ENCODE measurements around the gene MORC3.

DNA sequence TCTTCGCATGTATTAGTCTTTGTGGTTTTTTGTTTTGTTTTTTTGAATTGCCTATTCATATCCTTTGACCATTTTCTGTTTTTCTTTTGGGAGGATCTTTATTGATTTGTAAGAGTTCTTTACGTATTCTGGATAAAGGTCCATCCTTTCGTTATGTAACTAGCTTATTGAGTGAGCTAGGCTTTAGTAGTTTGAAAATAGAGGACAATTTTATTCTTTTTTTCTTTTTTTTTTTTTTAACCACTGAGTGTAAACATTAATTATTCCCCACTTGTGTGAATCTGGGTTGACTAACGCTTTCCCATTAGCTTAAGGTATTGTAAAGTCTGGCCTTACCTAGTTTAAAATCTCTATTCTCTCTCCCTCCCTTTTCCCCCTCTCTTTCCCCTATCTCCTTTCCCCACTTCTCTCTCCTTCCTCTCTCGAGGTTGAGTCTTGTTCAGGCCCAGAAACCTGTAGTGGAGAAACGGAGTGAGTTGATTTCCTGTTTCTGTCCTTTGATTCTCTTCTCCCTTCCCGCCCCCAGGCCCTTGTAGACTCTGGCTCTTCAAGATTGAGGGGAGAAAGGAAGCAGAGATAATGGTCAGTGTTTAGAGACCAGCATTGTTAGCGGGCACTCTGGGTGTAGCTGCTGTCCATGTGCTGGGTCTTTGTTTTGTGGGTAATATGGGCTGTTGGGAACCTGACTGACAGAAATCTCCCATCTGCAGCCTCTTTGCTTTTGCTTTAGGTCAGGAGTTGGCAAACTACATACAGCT lies 1.5 kb downstream of the MORC3 start:
- TF ChIP-seq, protein P1, sequence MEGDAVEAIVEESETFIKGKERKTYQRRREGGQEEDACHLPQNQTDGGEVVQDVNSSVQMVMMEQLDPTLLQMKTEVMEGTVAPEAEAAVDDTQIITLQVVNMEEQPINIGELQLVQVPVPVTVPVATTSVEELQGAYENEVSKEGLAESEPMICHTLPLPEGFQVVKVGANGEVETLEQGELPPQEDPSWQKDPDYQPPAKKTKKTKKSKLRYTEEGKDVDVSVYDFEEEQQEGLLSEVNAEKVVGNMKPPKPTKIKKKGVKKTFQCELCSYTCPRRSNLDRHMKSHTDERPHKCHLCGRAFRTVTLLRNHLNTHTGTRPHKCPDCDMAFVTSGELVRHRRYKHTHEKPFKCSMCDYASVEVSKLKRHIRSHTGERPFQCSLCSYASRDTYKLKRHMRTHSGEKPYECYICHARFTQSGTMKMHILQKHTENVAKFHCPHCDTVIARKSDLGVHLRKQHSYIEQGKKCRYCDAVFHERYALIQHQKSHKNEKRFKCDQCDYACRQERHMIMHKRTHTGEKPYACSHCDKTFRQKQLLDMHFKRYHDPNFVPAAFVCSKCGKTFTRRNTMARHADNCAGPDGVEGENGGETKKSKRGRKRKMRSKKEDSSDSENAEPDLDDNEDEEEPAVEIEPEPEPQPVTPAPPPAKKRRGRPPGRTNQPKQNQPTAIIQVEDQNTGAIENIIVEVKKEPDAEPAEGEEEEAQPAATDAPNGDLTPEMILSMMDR (tag by site-specific recombination; IDR thresholded peaks at IDR 0.05): no peak
- TF ChIP-seq, protein P2, sequence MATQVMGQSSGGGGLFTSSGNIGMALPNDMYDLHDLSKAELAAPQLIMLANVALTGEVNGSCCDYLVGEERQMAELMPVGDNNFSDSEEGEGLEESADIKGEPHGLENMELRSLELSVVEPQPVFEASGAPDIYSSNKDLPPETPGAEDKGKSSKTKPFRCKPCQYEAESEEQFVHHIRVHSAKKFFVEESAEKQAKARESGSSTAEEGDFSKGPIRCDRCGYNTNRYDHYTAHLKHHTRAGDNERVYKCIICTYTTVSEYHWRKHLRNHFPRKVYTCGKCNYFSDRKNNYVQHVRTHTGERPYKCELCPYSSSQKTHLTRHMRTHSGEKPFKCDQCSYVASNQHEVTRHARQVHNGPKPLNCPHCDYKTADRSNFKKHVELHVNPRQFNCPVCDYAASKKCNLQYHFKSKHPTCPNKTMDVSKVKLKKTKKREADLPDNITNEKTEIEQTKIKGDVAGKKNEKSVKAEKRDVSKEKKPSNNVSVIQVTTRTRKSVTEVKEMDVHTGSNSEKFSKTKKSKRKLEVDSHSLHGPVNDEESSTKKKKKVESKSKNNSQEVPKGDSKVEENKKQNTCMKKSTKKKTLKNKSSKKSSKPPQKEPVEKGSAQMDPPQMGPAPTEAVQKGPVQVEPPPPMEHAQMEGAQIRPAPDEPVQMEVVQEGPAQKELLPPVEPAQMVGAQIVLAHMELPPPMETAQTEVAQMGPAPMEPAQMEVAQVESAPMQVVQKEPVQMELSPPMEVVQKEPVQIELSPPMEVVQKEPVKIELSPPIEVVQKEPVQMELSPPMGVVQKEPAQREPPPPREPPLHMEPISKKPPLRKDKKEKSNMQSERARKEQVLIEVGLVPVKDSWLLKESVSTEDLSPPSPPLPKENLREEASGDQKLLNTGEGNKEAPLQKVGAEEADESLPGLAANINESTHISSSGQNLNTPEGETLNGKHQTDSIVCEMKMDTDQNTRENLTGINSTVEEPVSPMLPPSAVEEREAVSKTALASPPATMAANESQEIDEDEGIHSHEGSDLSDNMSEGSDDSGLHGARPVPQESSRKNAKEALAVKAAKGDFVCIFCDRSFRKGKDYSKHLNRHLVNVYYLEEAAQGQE (tag by site-specific recombination; IDR thresholded peaks at IDR 0.05): peak; percentile 62; the same call in 1 of the 2 replicates
- no peak for TF ChIP-seq ZNF433 (tag by site-specific recombination; IDR thresholded peaks at IDR 0.05; ENCODE audit: low read depth)
- TF ChIP-seq ZNF416 (tag by site-specific recombination; IDR thresholded peaks at IDR 0.05): no peak
